ENCODE measurements around the gene RANBP3.

The RANBP3 gene

DNA sequence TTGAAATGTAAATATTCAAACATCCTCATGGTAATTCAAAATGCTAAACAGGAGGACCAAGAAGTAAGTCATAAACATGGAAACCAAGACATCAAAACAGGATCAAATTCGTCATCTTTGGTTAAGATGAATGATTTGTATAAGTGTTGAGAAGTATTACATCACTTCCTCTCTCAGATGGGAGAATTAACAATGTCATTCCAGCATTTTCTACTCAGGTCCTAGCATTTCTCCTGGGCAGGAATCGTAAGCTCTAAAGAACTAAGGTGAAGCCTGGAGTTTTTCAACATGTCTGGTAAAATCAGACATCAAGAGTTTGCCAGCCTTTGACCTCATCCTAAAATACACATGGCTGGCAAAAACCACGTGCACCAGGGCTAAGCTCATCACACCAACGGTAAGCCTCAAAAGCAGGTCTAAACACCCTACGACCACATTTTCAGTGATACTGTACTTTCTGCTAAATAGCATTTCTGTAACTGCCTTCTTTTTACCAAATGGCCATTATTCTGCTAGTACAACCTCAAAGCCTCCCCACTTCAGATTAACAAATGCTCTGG is 24.8 kb downstream of the RANBP3 start:
- ChIA-PET CTCF (interaction anchor here (0.5 to 7.3 kb wide), 3 partner anchors 14 to 46 kb away, joined by 3 to 60 read pairs (median 3); no protein-coding TSS in a partner anchor), POLR2A (interaction anchor here (0.6 kb wide), 1 partner anchor 191 kb away, joined by 4 read pairs; no protein-coding TSS in a partner anchor)
- no peaks in the 10 kb centered on the region for H3K9me3 ChIP-seq (ENCODE audit: control insufficient read depth, insufficient read depth, low read depth, low read length)
- no peak overlapping the region for H3K4me3 ChIP-seq (ENCODE audit: low read depth, low read length)
- TF ChIP-seq, protein P1, sequence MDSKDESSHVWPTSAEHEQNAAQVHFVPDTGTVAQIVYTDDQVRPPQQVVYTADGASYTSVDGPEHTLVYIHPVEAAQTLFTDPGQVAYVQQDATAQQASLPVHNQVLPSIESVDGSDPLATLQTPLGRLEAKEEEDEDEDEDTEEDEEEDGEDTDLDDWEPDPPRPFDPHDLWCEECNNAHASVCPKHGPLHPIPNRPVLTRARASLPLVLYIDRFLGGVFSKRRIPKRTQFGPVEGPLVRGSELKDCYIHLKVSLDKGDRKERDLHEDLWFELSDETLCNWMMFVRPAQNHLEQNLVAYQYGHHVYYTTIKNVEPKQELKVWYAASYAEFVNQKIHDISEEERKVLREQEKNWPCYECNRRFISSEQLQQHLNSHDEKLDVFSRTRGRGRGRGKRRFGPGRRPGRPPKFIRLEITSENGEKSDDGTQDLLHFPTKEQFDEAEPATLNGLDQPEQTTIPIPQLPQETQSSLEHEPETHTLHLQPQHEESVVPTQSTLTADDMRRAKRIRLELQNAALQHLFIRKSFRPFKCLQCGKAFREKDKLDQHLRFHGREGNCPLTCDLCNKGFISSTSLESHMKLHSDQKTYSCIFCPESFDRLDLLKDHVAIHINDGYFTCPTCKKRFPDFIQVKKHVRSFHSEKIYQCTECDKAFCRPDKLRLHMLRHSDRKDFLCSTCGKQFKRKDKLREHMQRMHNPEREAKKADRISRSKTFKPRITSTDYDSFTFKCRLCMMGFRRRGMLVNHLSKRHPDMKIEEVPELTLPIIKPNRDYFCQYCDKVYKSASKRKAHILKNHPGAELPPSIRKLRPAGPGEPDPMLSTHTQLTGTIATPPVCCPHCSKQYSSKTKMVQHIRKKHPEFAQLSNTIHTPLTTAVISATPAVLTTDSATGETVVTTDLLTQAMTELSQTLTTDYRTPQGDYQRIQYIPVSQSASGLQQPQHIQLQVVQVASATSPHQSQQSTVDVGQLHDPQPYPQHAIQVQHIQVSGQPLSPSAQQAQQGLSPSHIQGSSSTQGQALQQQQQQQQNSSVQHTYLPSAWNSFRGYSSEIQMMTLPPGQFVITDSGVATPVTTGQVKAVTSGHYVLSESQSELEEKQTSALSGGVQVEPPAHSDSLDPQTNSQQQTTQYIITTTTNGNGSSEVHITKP (tag by site-specific recombination; IDR thresholded peaks at IDR 0.05), result no peak
- TF ChIP-seq, protein P2, sequence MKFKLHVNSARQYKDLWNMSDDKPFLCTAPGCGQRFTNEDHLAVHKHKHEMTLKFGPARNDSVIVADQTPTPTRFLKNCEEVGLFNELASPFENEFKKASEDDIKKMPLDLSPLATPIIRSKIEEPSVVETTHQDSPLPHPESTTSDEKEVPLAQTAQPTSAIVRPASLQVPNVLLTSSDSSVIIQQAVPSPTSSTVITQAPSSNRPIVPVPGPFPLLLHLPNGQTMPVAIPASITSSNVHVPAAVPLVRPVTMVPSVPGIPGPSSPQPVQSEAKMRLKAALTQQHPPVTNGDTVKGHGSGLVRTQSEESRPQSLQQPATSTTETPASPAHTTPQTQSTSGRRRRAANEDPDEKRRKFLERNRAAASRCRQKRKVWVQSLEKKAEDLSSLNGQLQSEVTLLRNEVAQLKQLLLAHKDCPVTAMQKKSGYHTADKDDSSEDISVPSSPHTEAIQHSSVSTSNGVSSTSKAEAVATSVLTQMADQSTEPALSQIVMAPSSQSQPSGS (tag by site-specific recombination; IDR thresholded peaks at IDR 0.05; ENCODE audit: low read depth), result 0 out of 2 replicates have a peak, but pooled peaks have one; percentile 15
- peaks cover 45% of the 10 kb centered on the region for H3K4me1 ChIP-seq (ENCODE audit: control insufficient read depth, insufficient read depth, low read length)
- H3K27ac ChIP-seq (ENCODE audit: extremely low read depth, low read depth, low read length), result no peak overlapping the region
- peaks cover 0 to 21% of the 10 kb centered on the region in 2 experiments; a peak in 1 of 3 replicates for H3K36me3 ChIP-seq (ENCODE audit: control insufficient read depth in 2 of 2, insufficient read depth in 1 of 2, low read length in 2 of 2)

DNA sequence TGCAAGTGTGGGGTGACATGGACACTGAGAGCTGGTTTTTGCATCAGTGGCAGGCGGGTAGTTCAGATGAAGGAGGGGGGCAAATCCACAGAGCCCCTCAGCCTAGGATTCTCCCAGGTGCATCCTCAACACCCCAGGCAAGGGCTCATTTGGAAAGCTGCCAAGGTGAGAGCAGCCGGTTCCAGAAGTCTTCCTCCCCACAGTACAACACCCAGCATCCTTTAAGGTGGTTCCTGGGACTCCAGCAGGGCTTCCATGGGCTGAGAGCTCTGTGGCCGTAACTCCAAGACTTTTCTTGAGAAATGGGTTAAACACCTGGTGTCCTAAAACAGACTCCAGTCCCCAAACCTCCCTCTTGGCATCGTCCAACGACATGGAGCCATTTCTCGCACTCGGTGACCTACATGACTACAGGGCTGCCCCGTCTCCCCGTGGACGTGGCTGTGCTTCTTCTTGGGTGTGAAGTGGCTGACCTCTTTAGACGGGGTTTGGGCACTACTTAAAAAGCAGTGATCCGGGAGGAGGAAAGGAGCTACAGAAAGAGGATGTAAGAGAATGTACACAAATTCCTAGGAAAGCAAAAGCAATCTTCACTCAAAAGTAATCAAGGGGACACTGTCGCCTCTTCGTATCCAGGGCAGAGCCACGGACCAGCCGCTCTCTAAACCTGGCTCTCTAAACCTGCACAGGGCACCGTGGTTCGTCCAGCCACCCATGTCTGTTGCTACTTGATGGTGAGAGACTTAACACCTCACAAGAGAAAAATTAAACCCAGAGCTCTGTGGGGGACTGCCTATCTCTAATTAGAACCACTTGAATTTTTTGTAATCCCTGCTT is 25.5 kb downstream of the RANBP3 start:
- Histone ChIP-seq H3K27ac (ENCODE audit: extremely low read depth, low read depth, low read length) (no peak overlapping the region), H3K4me3 (ENCODE audit: low read depth, low read length) (no peak overlapping the region), H3K9me3 (ENCODE audit: control insufficient read depth, insufficient read depth, low read depth, low read length) (no peaks in the 10 kb centered on the region), H3K36me3 (ENCODE audit: control insufficient read depth in 2 of 2, insufficient read depth in 1 of 2, low read length in 2 of 2) (peaks cover 0 to 21% of the 10 kb centered on the region in 2 experiments; a peak in 1 of 3 replicates), H3K4me1 (ENCODE audit: control insufficient read depth, insufficient read depth, low read length) (peaks cover 39% of the 10 kb centered on the region)
- POLR2A ChIA-PET, result interaction anchor here (0.6 kb wide), 1 partner anchor 191 kb away, joined by 4 read pairs; no protein-coding TSS in a partner anchor
- TF ChIP-seq MEIS1 (CRISPR knock-in tag; IDR thresholded peaks at IDR 0.05; ENCODE audit: borderline replicate concordance), result no peak
- 0 out of 2 replicates have a peak, but pooled peaks have one; percentile 58 for TF ChIP-seq PRDM1 (tag by site-specific recombination; IDR thresholded peaks at IDR 0.05)
- no peak for TF ChIP-seq ZNF560 (tag by site-specific recombination; IDR thresholded peaks at IDR 0.05; ENCODE audit: borderline replicate concordance)
- no peak for TF ChIP-seq ZNF610 (tag by site-specific recombination; IDR thresholded peaks at IDR 0.05; ENCODE audit: borderline replicate concordance)
- TF ChIP-seq ZNF555 (tag by site-specific recombination; conservative IDR thresholded peaks at IDR 0.05), result no peak
- TF ChIP-seq, protein P3, sequence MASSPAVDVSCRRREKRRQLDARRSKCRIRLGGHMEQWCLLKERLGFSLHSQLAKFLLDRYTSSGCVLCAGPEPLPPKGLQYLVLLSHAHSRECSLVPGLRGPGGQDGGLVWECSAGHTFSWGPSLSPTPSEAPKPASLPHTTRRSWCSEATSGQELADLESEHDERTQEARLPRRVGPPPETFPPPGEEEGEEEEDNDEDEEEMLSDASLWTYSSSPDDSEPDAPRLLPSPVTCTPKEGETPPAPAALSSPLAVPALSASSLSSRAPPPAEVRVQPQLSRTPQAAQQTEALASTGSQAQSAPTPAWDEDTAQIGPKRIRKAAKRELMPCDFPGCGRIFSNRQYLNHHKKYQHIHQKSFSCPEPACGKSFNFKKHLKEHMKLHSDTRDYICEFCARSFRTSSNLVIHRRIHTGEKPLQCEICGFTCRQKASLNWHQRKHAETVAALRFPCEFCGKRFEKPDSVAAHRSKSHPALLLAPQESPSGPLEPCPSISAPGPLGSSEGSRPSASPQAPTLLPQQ (tag by site-specific recombination; IDR thresholded peaks at IDR 0.05), result no peak
- CTCF ChIA-PET, result interaction anchor here (0.9 to 7.3 kb wide), 2 partner anchors 15 to 70 kb away, joined by 3 to 60 read pairs; no protein-coding TSS in a partner anchor

DNA sequence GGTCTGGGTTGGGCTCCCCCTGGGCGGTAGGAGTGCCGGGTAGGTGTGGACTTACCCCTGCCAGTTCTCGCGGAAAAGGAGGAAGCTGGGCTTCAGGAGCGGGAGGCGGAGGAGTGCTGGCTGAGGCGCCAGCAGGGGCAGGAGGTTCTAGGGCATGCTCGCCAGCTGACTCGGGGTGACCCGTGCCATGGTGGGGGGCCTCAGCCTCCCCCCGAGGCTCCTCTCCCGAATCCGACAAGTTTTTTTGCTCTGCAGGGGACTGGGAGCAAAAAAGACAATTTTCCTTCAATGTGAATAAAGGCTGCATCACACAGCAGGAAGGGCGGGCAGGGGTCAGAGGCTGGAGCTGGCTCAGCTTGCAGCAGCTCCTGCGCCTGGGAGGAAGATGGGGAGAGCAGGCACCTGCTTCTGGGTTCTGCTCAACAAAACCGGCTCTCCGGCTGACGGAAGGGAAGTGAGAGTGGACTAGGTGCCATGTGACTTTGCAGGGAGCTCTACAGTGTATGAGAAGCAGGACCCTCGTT is 26.5 kb downstream of the RANBP3 start:
- Histone ChIP-seq H3K36me3 (ENCODE audit: control insufficient read depth in 2 of 2, insufficient read depth in 1 of 2, low read length in 2 of 2) (peaks cover 0 to 22% of the 10 kb centered on the region in 2 experiments; a peak in 2 of 3 replicates), H3K4me3 (ENCODE audit: low read depth, low read length) (no peak overlapping the region), H3K4me1 (ENCODE audit: control insufficient read depth, insufficient read depth, low read length) (peaks cover 31% of the 10 kb centered on the region), H3K9me3 (ENCODE audit: control insufficient read depth, insufficient read depth, low read depth, low read length) (no peaks in the 10 kb centered on the region), H3K27ac (ENCODE audit: extremely low read depth, low read depth, low read length) (no peak overlapping the region)
- CTCF ChIA-PET, result interaction anchor here (0.9 to 7.3 kb wide), 3 partner anchors 16 to 71 kb away, joined by 3 to 60 read pairs (median 3); no protein-coding TSS in a partner anchor
- TF ChIP-seq GFI1B (tag by site-specific recombination; IDR thresholded peaks at IDR 0.05) (no peak), ZBTB20 (tag by site-specific recombination; IDR thresholded peaks at IDR 0.05) (no peak), BCL11B (tag by site-specific recombination; IDR thresholded peaks at IDR 0.05; ENCODE audit: low read depth) (no peak), FEZF1 (tag by site-specific recombination; IDR thresholded peaks at IDR 0.05) (no peak), ZIC2 (tag by site-specific recombination; IDR thresholded peaks at IDR 0.05) (peak; percentile 30; the same call in 1 of the 2 replicates)
- TF ChIP-seq, protein P4, sequence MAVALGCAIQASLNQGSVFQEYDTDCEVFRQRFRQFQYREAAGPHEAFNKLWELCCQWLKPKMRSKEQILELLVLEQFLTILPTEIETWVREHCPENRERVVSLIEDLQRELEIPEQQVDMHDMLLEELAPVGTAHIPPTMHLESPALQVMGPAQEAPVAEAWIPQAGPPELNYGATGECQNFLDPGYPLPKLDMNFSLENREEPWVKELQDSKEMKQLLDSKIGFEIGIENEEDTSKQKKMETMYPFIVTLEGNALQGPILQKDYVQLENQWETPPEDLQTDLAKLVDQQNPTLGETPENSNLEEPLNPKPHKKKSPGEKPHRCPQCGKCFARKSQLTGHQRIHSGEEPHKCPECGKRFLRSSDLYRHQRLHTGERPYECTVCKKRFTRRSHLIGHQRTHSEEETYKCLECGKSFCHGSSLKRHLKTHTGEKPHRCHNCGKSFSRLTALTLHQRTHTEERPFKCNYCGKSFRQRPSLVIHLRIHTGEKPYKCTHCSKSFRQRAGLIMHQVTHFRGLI (tag by site-specific recombination; IDR thresholded peaks at IDR 0.05), result 0 out of 2 replicates have a peak, but pooled peaks have one; percentile 29
- POLR2A ChIA-PET, result no interaction called here
